Activated B cell treated with CpG ODN at 0.5 μM for 24 hours (primary cell): ENCODE measurements around the gene SMOC2. TPM values are rescaled to one million over a fixed set of nuclear protein-coding genes. Genes with fewer than 3 reads are reported as not detected.

Experiments
- ATAC-seq: fragments of 200-7000 bp; cut with Tn5 transposase; one replicate; pipeline ENCODE4 v1.10.0; 2021; ENCODE audit warnings: low read depth, mild to moderate bottlenecking, moderate library complexity
- CTCF ChIA-PET: fragments of 350-600 bp; sonication (Branson Sonifier 250); formaldehyde crosslinking; loops from one replicate; lab custom pipeline; 2021; ENCODE audit warnings: antibody characterized with exemption; lab: Charles Lee
- POLR2A ChIA-PET: fragments of 350-600 bp; sonication (Branson Sonifier 250); formaldehyde crosslinking; loops from one replicate; lab custom pipeline; 2021; ENCODE audit warnings: antibody characterized with exemption; lab: Charles Lee
- DNase-seq: peaks from one replicate; pipeline ENCODE4 v3.0.0; 2022
- H3K27ac Mint-ChIP-seq: one replicate; pipeline ENCODE4 v1.8.0; 2020; ENCODE audit warnings: mixed read lengths
- H3K27me3 Mint-ChIP-seq: one replicate; pipeline ENCODE4 v1.8.0; 2021; ENCODE audit warnings: mixed read lengths
- H3K36me3 Mint-ChIP-seq: one replicate; pipeline ENCODE4 v1.8.0; 2021; ENCODE audit warnings: low read depth, mixed read lengths
- H3K4me1 Mint-ChIP-seq: one replicate; pipeline ENCODE4 v1.8.0; 2021; ENCODE audit warnings: mixed read lengths
- H3K4me3 Mint-ChIP-seq: one replicate; pipeline ENCODE4 v1.8.0; 2020; ENCODE audit warnings: mild to moderate bottlenecking, mixed read lengths
- H3K9me3 Mint-ChIP-seq: one replicate; pipeline ENCODE4 v1.8.0; 2020; ENCODE audit warnings: mixed read lengths
- CTCF ChIP-seq: fragments of 200-600 bp; IDR thresholded peaks from one replicate; pipeline ENCODE4 v1.8.0; 2022; ENCODE audit warnings: antibody characterized with exemption, mild to moderate bottlenecking
- intact Hi-C: fragments of 100-400 bp; cut with micrococcal nuclease; formaldehyde crosslinking; loops from one replicate; pipeline ENCODE4 v1.15.1; 2024
- total RNA-seq: library from RNA; stranded (reverse); gene quantifications from 2 replicates; pipeline ENCODE4 v1.2.3, GENCODE V29; 2022

SMOC2 gene
- total RNA-seq, 1 donor from 2014 or later = not detected

GRCh38 chr6:168647271-168647670, 206.3 kb downstream of the SMOC2 start:
- ChIA-PET CTCF (no interaction called here), POLR2A (no interaction called here)
- no peaks in the 10 kb centered on the region for H3K9me3 Mint-ChIP-seq
- H3K27me3 Mint-ChIP-seq = no peaks in the 10 kb centered on the region
- no peaks in the 10 kb centered on the region for H3K36me3 Mint-ChIP-seq
- no peak overlapping the region for H3K27ac Mint-ChIP-seq
- ATAC-seq (no peak), DNase-seq (no peak)
- intact Hi-C loops = no loop called here
- H3K4me3 Mint-ChIP-seq = no peak overlapping the region
- H3K4me1 Mint-ChIP-seq = no peaks in the 10 kb centered on the region
- TF ChIP-seq CTCF = no peak

GRCh38 chr6:168648240-168649125, 207.5 kb downstream of the SMOC2 start:
- CTCF ChIA-PET = no interaction called here
- ATAC-seq (no peak), DNase-seq (no peak)
- no peaks in the 10 kb centered on the region for H3K36me3 Mint-ChIP-seq
- H3K27ac Mint-ChIP-seq = no peak overlapping the region
- H3K9me3 Mint-ChIP-seq = no peaks in the 10 kb centered on the region
- no peaks in the 10 kb centered on the region for H3K4me1 Mint-ChIP-seq
- TF ChIP-seq CTCF = no peak
- no peak overlapping the region for H3K4me3 Mint-ChIP-seq
- POLR2A ChIA-PET = no interaction called here
- no peaks in the 10 kb centered on the region for H3K27me3 Mint-ChIP-seq
- intact Hi-C loops = no loop called here

- H3K4me3 Mint-ChIP-seq = no peak overlapping the region
- H3K9me3 Mint-ChIP-seq = no peaks in the 10 kb centered on the region
- intact Hi-C loops = no loop called here
- no peak for TF ChIP-seq CTCF
- H3K27ac Mint-ChIP-seq = no peak overlapping the region
- DNase-seq (no peak), ATAC-seq (no peak)
- H3K27me3 Mint-ChIP-seq = no peaks in the 10 kb centered on the region
- H3K4me1 Mint-ChIP-seq = no peaks in the 10 kb centered on the region
- POLR2A ChIA-PET = no interaction called here
- CTCF ChIA-PET = no interaction called here
- H3K36me3 Mint-ChIP-seq = no peaks in the 10 kb centered on the region
These were observed 208.2 kb downstream of the SMOC2 start for GRCh38 chr6:168649209-168649608.

GRCh38 chr6:168650671-168651111, 209.7 kb downstream of the SMOC2 start:
- no peak overlapping the region for H3K27ac Mint-ChIP-seq
- CTCF ChIA-PET = no interaction called here
- intact Hi-C loops = no loop called here
- H3K36me3 Mint-ChIP-seq = no peaks in the 10 kb centered on the region
- H3K9me3 Mint-ChIP-seq = no peaks in the 10 kb centered on the region
- H3K27me3 Mint-ChIP-seq = no peaks in the 10 kb centered on the region
- DNase-seq (no peak), ATAC-seq (no peak)
- no peak for TF ChIP-seq CTCF
- POLR2A ChIA-PET = no interaction called here
- H3K4me3 Mint-ChIP-seq = no peak overlapping the region
- H3K4me1 Mint-ChIP-seq = no peaks in the 10 kb centered on the region

GRCh38 chr6:168655462-168656152, 214.6 kb downstream of the SMOC2 start:
- no peak overlapping the region for H3K27ac Mint-ChIP-seq
- ChIA-PET POLR2A (no interaction called here), CTCF (no interaction called here)
- no peaks in the 10 kb centered on the region for H3K4me1 Mint-ChIP-seq
- TF ChIP-seq CTCF = no peak
- no peak for DNase-seq
- H3K9me3 Mint-ChIP-seq = peaks cover 3% of the 10 kb centered on the region
- H3K36me3 Mint-ChIP-seq = no peaks in the 10 kb centered on the region
- H3K27me3 Mint-ChIP-seq = no peaks in the 10 kb centered on the region
- H3K4me3 Mint-ChIP-seq = no peak overlapping the region
- ATAC-seq = no peak
- intact Hi-C loops = no loop called here
